BLaER1 (cell line): Measurements from ENCODE around the gene ZWILCH.

Source experiments
- H3K27ac ChIP-seq: shearing (Covaris generic); formaldehyde crosslinking; 2 replicates; pipeline ENCODE4 v1.8.1; 2022
- H3K27me3 ChIP-seq: shearing (Covaris generic); formaldehyde crosslinking; 2 replicates; pipeline ENCODE4 v1.8.1; 2022
- H3K36me3 ChIP-seq: shearing (Covaris generic); formaldehyde crosslinking; 2 replicates; pipeline ENCODE4 v1.8.1; 2022
- H3K4me1 ChIP-seq: shearing (Covaris generic); formaldehyde crosslinking; 2 replicates; pipeline ENCODE4 v1.8.1; 2022
- H3K4me2 ChIP-seq: shearing (Covaris generic); formaldehyde crosslinking; 2 replicates; pipeline ENCODE4 v1.8.1; 2022
- H3K4me3 ChIP-seq: shearing (Covaris generic); formaldehyde crosslinking; 2 replicates; pipeline ENCODE4 v1.8.1; 2022
- H3K9ac ChIP-seq: shearing (Covaris generic); formaldehyde crosslinking; 2 replicates; pipeline ENCODE4 v1.8.1; 2022
- H3K9me3 ChIP-seq: shearing (Covaris generic); formaldehyde crosslinking; 2 replicates; pipeline ENCODE4 v1.8.1; 2022
- H4K20me1 ChIP-seq: shearing (Covaris generic); formaldehyde crosslinking; 2 replicates; pipeline ENCODE4 v1.8.1; 2022
- Cebpa-rat ChIP-seq: shearing (Covaris generic); IDR thresholded peaks from 2 replicates; pipeline ENCODE4 v1.8.1; 2022

The ZWILCH gene

DNA sequence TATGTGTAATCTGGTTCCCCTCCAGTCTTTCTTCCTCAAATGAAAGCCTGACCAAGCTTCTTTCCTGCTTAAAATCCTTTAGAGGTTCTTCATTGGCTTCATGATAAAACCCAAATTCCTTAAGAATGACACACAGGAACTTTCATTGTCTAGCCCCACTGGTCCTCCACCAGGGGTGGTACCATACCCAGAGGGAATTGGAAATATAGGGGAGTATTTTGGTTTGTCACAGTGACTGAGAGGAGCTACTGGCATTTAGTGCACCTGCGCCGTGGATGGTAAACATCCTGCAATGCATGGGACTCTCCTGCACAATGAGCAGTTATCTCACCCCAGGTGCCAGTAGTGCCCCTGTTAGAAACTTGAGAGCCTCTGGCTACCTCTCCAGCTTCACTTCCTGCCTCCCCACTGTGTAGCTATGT, 10.8 kb downstream of the ZWILCH start:
- Histone ChIP-seq H3K27me3 (no peaks in the 10 kb centered on the region), H3K9ac (no peak overlapping the region), H3K4me2 (no peak overlapping the region)

DNA sequence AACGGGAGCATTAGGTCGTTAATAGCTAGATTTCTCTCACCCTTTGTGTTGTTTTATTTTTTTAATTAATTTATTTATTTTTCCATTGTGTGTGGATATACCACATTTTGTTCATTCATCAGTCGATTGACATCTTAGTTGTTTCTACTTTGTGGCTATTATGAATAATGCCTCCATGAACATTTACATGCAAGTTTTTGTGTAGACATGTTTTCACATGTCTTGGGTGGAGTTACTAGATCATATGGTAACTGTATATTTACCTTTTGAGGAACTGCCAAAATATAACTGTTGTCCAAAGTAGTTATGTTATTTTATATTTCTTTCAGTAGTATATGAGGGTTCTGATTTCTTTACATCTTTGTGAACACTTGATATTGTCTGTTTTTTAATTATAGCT, 18.8 kb downstream of the ZWILCH start:
- no peak overlapping the region for H3K4me2 ChIP-seq
- no peaks in the 10 kb centered on the region for H4K20me1 ChIP-seq
- H3K4me3 ChIP-seq, result no peak overlapping the region
- H3K9ac ChIP-seq, result no peak overlapping the region
- no peaks in the 10 kb centered on the region for H3K9me3 ChIP-seq
- no peaks in the 10 kb centered on the region for H3K27me3 ChIP-seq
- H3K36me3 ChIP-seq, result peaks cover 88% of the 10 kb centered on the region
- no peak overlapping the region for H3K27ac ChIP-seq
- TF ChIP-seq Cebpa-rat, result no peak
- H3K4me1 ChIP-seq, result no peaks in the 10 kb centered on the region

More for the DNA sequence above, 10.8 kb downstream of the ZWILCH start:
- Histone ChIP-seq H3K27ac (no peak overlapping the region), H3K4me3 (no peak overlapping the region), H4K20me1 (no peaks in the 10 kb centered on the region), H3K9me3 (no peaks in the 10 kb centered on the region), H3K36me3 (peaks cover 82% of the 10 kb centered on the region), H3K4me1 (no peaks in the 10 kb centered on the region)
- no peak for TF ChIP-seq Cebpa-rat

- Histone ChIP-seq H3K9ac (no peak overlapping the region), H3K4me2 (no peak overlapping the region), H3K4me1 (no peaks in the 10 kb centered on the region), H3K27ac (no peak overlapping the region), H3K4me3 (no peak overlapping the region), H3K36me3 (peaks cover 85% of the 10 kb centered on the region), H4K20me1 (no peaks in the 10 kb centered on the region), H3K27me3 (no peaks in the 10 kb centered on the region), H3K9me3 (no peaks in the 10 kb centered on the region)
- TF ChIP-seq Cebpa-rat, result no peak
These were observed 19.7 kb downstream of the ZWILCH start for GRCh38 chr15:66524838-66525237.

- Histone ChIP-seq H3K27ac (no peak overlapping the region), H3K4me3 (no peak overlapping the region), H3K27me3 (no peaks in the 10 kb centered on the region), H3K4me2 (no peak overlapping the region), H3K36me3 (peaks cover 74% of the 10 kb centered on the region), H4K20me1 (no peaks in the 10 kb centered on the region), H3K9ac (no peak overlapping the region), H3K4me1 (no peaks in the 10 kb centered on the region), H3K9me3 (no peaks in the 10 kb centered on the region)
- no peak for TF ChIP-seq Cebpa-rat
These were observed 29.9 kb downstream of the ZWILCH start for GRCh38 chr15:66535056-66535455.

DNA sequence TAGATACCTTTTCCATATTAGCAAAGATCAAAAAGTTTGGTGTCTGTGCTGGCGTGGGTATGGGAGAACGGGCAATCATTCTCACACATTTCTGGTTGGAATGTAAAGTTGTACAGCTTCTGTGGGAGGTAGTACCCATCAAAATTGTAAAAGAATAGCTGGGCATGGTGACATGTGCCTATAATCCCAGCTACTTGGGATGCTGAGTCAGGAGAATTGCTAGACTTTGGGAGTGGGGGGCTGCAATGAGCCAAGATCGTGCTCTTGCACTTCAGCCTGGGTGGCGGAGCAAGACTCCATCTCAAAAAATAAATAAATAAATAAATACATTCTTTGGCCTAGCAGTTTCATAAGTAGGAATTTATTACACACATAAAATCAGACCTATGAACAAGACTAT, 37.8 kb downstream of the ZWILCH start:
- H3K27ac ChIP-seq, result no peak overlapping the region
- peaks cover 68% of the 10 kb centered on the region for H3K36me3 ChIP-seq
- TF ChIP-seq Cebpa-rat, result no peak
- no peaks in the 10 kb centered on the region for H3K27me3 ChIP-seq
- H3K4me3 ChIP-seq, result no peak overlapping the region
- H3K9me3 ChIP-seq, result no peaks in the 10 kb centered on the region
- H3K4me2 ChIP-seq, result no peak overlapping the region
- no peaks in the 10 kb centered on the region for H4K20me1 ChIP-seq
- H3K9ac ChIP-seq, result no peak overlapping the region
- no peaks in the 10 kb centered on the region for H3K4me1 ChIP-seq

- Histone ChIP-seq H3K27ac (no peak overlapping the region), H3K4me1 (no peaks in the 10 kb centered on the region), H3K36me3 (peaks cover 50% of the 10 kb centered on the region)
These were observed 40.1 kb downstream of the ZWILCH start for GRCh38 chr15:66545255-66545654.

DNA sequence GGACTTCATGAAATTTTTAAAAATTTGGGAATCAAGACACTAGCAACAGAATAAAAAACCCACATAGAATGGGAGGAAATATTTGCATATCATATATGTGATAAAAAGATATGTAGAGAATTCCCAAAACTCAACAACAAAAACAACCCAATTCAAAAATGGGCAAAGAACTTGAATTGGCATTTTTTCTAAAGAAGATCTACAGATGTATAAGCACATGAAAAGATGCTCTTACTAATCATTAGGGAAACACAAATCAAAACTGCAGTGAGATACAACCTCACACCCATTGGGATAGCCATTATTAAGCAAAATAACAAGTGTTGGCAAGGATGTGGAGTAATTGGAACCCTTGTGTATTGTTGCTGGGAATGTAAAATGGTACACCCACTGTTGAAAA, 50.6 kb downstream of the ZWILCH start:
- peaks cover 12% of the 10 kb centered on the region for H3K36me3 ChIP-seq
- no peaks in the 10 kb centered on the region for H3K27me3 ChIP-seq
- no peak overlapping the region for H3K27ac ChIP-seq

More at GRCh38 chr15:66545255-66545654, 40.1 kb downstream of the ZWILCH start:
- no peaks in the 10 kb centered on the region for H3K9me3 ChIP-seq
- no peak overlapping the region for H3K9ac ChIP-seq
- H3K4me3 ChIP-seq, result no peak overlapping the region
- H4K20me1 ChIP-seq, result no peaks in the 10 kb centered on the region
- H3K4me2 ChIP-seq, result no peak overlapping the region
- H3K27me3 ChIP-seq, result no peaks in the 10 kb centered on the region
- no peak for TF ChIP-seq Cebpa-rat

GRCh38 chr15:66558271-66558670, 53.1 kb downstream of the ZWILCH start:
- H3K4me3 ChIP-seq, result no peak overlapping the region
- H3K27ac ChIP-seq, result no peak overlapping the region
- H3K36me3 ChIP-seq, result no peaks in the 10 kb centered on the region
- H3K9me3 ChIP-seq, result peaks cover 11% of the 10 kb centered on the region
- no peak overlapping the region for H3K4me2 ChIP-seq
- H3K9ac ChIP-seq, result no peak overlapping the region
- no peak for TF ChIP-seq Cebpa-rat
- no peaks in the 10 kb centered on the region for H3K27me3 ChIP-seq
- H3K4me1 ChIP-seq, result no peaks in the 10 kb centered on the region
- H4K20me1 ChIP-seq, result no peaks in the 10 kb centered on the region

More for the DNA sequence above, 50.6 kb downstream of the ZWILCH start:
- TF ChIP-seq Cebpa-rat, result no peak
- H3K9me3 ChIP-seq, result peaks cover 11% of the 10 kb centered on the region
- H4K20me1 ChIP-seq, result no peaks in the 10 kb centered on the region
- no peak overlapping the region for H3K9ac ChIP-seq
- H3K4me1 ChIP-seq, result no peaks in the 10 kb centered on the region
- no peak overlapping the region for H3K4me2 ChIP-seq
- no peak overlapping the region for H3K4me3 ChIP-seq

DNA sequence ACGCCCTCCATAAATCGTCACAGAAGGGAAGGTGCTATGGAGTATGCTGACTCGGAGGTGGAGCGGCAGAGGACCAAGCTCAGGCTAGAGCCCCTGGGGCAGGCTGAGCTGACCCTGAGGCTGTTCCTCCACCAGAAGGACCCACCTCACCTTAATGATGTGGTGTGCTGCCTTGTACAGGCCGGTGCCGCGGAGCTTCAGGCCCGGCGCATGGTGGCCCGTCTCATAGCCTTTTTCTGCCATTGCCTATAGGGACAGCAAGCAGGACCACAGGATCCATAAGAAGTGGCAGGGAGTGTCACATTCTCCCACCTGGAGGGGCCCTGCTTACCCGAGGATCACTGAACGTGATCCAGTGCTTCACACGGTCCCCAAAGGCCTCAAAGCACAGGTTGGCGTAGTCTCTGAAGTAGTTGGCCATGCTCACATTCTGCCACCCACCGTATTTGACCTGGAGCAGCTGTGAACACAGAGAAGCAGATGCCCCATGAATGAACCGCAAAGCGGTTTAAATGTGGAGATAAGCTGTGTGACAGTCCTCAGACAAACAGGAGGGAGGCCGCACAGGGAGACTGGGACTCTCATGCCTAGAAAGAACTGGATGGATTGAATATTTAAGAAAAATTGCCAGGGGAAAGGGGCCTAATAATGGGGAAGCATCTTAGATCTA, 55.9 kb downstream of the ZWILCH start:
- TF ChIP-seq Cebpa-rat, result no peak
- H3K36me3 ChIP-seq, result no peaks in the 10 kb centered on the region
- H3K4me3 ChIP-seq, result no peak overlapping the region
- no peaks in the 10 kb centered on the region for H4K20me1 ChIP-seq
- no peak overlapping the region for H3K4me2 ChIP-seq
- no peaks in the 10 kb centered on the region for H3K4me1 ChIP-seq
- H3K27me3 ChIP-seq, result no peaks in the 10 kb centered on the region
- peaks cover 3% of the 10 kb centered on the region for H3K9me3 ChIP-seq
- no peak overlapping the region for H3K9ac ChIP-seq
- no peak overlapping the region for H3K27ac ChIP-seq

DNA sequence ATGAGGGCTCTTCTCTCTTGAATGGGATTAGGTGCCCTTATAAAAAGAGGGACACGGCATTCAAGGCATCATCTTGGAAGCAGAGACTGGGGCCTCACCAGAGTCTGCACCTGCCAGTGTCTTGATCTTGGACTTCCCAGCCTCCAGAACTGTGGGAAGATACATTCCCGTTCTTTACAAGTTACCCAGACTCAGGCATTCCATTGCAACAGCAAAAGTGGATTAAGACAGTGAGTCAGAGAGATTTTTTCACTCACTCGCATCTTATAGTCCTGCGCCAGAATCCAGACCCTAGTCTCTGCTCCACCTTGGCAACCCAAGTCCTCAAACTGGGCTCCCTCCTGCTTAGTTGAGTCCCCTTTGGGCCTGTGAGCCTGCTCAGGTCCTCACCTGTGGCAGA, 58.0 kb downstream of the ZWILCH start:
- H3K4me3 ChIP-seq, result no peak overlapping the region
- TF ChIP-seq Cebpa-rat, result no peak
- no peak overlapping the region for H3K9ac ChIP-seq
- no peak overlapping the region for H3K4me2 ChIP-seq
- peaks cover 11% of the 10 kb centered on the region for H3K4me1 ChIP-seq
- H3K27ac ChIP-seq, result no peak overlapping the region
- no peaks in the 10 kb centered on the region for H3K9me3 ChIP-seq
- H4K20me1 ChIP-seq, result no peaks in the 10 kb centered on the region
- H3K36me3 ChIP-seq, result no peaks in the 10 kb centered on the region
- H3K27me3 ChIP-seq, result no peaks in the 10 kb centered on the region
